GM12878 (cell line): ENCODE measurements around the gene C1QL1. TPM values are rescaled to one million over a fixed set of nuclear protein-coding genes. Genes with fewer than 3 reads are reported as not detected.

Source experiments
- ATF3 ChIP-seq: IDR thresholded peaks from 2 replicates; pipeline ENCODE4 v1.6.1; 2011; ENCODE audit warnings: low read depth, mild to moderate bottlenecking, low read length, moderate library complexity, borderline replicate concordance; ENCODE audit errors: extremely low read depth
- BRCA1 ChIP-seq: IDR thresholded peaks from 2 replicates; pipeline ENCODE4 v1.6.1; 2011; ENCODE audit warnings: low read depth, low read length, improper control_type of control experiment
- HSF1 ChIP-seq: fragments of 150-350 bp; IDR thresholded peaks from 2 replicates; pipeline ENCODE4 v1.6.1; 2014; ENCODE audit warnings: mild to moderate bottlenecking, low read depth, low read length
- MEF2A ChIP-seq: IDR thresholded peaks from 2 replicates; pipeline ENCODE4 v1.6.1; 2011; ENCODE audit warnings: low read depth, mild to moderate bottlenecking, low read length, moderate library complexity; ENCODE audit not compliant: insufficient read depth
- MYC ChIP-seq: IDR thresholded peaks from 2 replicates; pipeline ENCODE4 v1.6.1; 2011; ENCODE audit warnings: mild to moderate bottlenecking, low read length, moderate library complexity, inconsistent platforms; ENCODE audit not compliant: insufficient read depth, insufficient replicate concordance, insufficient read length, severe bottlenecking
- PML ChIP-seq: IDR thresholded peaks from 2 replicates; pipeline ENCODE4 v1.6.1; 2012; ENCODE audit warnings: low read length, inconsistent platforms
- RELA ChIP-seq: fragments of 450-650 bp; IDR thresholded peaks from 2 replicates; pipeline ENCODE4 v1.8.0; 2014; ENCODE audit warnings: borderline replicate concordance; ENCODE audit not compliant: partially characterized antibody
- RFX5 ChIP-seq: IDR thresholded peaks from 2 replicates; pipeline ENCODE4 v1.6.1; 2011; ENCODE audit warnings: low read depth, low read length, improper control_type of control experiment
- TBL1XR1 ChIP-seq: IDR thresholded peaks from 2 replicates; pipeline ENCODE4 v1.6.1; 2012; ENCODE audit warnings: low read depth, low read length, improper control_type of control experiment
- ZBTB33 ChIP-seq: fragments of 450-650 bp; IDR thresholded peaks from 2 replicates; pipeline ENCODE4 v1.6.1; 2017; ENCODE audit warnings: mild to moderate bottlenecking
- polyA plus RNA-seq, 11 experiments: library from polyadenylated mRNA; depleted of rRNA in 4 of 11; unstranded in 6 of 11; stranded (reverse) in 5 of 11; fragments of >200 nt; fragmentation: Nextera tagmentation in 4 of 11; fragmentation: Illumina TruSeq in 1 of 11; extraction: Ambion mirVana in 4 of 11; extraction: Trizol in 1 of 11; gene quantifications; 1 replicate in 1 of 11; 2 replicates in 10 of 11; pipeline versions ENCODE4 v1.2.1 to v1.2.3, GENCODE V29; 2011 to 2016; ENCODE audit warnings: inconsistent platforms in 2 of 11, missing spikeins in 2 of 11, low read depth in 1 of 11
- total RNA-seq, 4 experiments: library from RNA; depleted of rRNA in 3 of 4; stranded (reverse); fragments of >200 nt in 3 of 4; fragmentation: Illumina TruSeq in 1 of 4; extraction: Trizol in 1 of 4; gene quantifications; 2 replicates each; pipeline versions ENCODE4 v1.2.1 to v1.2.3, GENCODE V29; 2013 to 2021

The C1QL1 gene
- total and polyA plus RNA-seq, 10 of the 15 experiments (the other 5 are each of a cell fraction or from before 2014, with no cell fraction given) = not detected

GRCh38 chr17:44915321-44915726 is 52.8 kb downstream of the C1QL1 start, which contains the start of gene GFAP (continued):
- no peak for TF ChIP-seq HSF1
- TF ChIP-seq MYC = no peak
- no peak for TF ChIP-seq RFX5
- TF ChIP-seq TBL1XR1 = no peak
- no peak for TF ChIP-seq RELA
- no peak for TF ChIP-seq MEF2A
- no peak for TF ChIP-seq ZBTB33
- TF ChIP-seq PML = no peak
- TF ChIP-seq ATF3 = no peak
- TF ChIP-seq BRCA1 = no peak
